HG03460 (cell line): ENCODE results near the gene PPM1B.
A peak's percentile ranks its signal among the peaks of the same experiment; 100 is the strongest.
"Not testable (repeated sequence)": the region's sequence is repeated elsewhere in the genome, so short reads cannot be mapped to it uniquely, and the experiment has no call there.

Experiments used
- ATAC-seq: cut with Tn5 transposase; IDR thresholded peaks from one replicate; pipeline ENCODE4 v1.9.1; 2021; ENCODE audit not compliant: unreplicated experiment

The PPM1B gene

GRCh38 chr2:44168681-44169154 lies at the start of gene PPM1B:
Gene PPM1B (plus strand): TSS chr2:44168875. CDS start chr2:44201200, 32,325 bp downstream.
- ATAC-seq, result peak; percentile 68

DNA sequence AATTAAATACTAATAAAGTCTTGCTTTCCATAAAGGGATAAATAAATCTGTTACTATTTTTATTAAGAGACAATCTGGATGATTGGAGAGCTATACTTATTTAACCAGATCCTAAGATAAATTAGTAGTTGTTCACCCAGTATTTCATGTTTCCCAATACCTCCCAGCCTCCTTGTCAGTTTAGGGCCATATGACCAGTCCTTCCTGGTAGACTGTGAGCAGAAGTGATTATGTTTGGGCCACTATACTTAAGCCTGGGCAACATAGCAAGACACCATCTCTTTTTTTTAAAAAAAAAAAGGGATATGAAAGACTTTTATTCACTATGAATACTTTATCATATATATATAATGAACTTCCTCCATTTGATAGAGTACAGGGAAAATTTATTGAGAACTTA lies 48.8 kb upstream of the PPM1B start:
- no peak for ATAC-seq

- ATAC-seq, result no peak
Measured at GRCh38 chr2:44120428-44120827, 48.2 kb upstream of the PPM1B start.

GRCh38 chr2:44121899-44122298 lies 46.8 kb upstream of the PPM1B start:
- no peak for ATAC-seq

- ATAC-seq, result no peak
Measured at GRCh38 chr2:44124500-44124899, 44.2 kb upstream of the PPM1B start.

DNA sequence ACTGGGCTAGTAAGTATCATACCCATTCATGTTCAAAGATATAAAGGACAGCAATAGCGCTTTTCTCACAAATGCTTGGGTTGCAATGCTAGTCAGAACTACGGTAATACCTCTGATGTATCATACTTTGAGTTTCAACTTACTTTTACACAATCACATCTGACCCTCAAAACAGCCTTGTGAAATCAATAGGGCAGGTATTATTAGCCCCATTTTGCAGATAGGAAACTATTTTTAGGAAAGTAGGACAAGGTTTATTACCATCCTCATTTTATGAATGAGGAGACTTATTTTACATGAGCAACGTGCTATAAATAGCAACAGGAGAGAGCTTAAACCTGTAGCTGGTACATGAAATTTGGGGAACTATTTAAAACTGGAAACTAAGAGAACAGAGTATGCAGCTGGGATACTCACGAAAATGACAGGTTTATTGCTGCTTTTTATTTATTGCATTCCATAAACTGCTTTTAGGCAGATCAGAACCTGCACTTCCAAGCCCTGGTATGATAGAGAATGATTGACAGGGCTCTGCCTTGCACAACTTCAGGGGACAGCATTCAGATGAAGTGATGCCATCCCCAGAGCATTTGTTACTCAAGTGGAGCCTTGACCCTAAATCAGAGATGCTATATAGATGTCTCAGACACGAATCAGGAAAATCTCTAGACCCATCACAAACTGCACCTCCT lies 42.4 kb upstream of the PPM1B start:
- no peak for ATAC-seq

- no peak for ATAC-seq
Measured at GRCh38 chr2:44130441-44130840, 38.2 kb upstream of the PPM1B start.

GRCh38 chr2:44131177-44131576 lies 37.5 kb upstream of the PPM1B start:
- ATAC-seq, result no peak

GRCh38 chr2:44133602-44134001 lies 35.1 kb upstream of the PPM1B start:
- not testable (repeated sequence) for ATAC-seq

- no peak for ATAC-seq
Measured at GRCh38 chr2:44134848-44135247, 33.8 kb upstream of the PPM1B start.

DNA sequence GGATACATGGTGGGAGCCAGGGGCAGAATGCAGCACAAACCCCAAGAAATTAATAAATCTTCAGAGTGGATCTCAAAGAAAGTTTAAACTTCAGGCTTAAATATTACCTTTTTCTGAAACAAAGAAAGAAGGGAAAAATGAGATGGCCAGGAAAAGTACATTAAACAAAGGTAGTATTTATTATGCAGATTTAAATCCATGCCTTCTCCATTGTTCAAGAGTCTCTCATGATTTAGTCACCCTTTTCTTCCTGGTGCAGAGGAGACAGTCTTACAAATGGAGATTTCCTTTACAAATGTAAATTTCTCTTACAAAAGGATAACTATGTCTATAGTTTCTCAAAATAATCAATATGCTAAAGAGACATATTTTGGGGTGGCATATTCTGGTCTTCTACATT lies 33.4 kb upstream of the PPM1B start:
- no peak for ATAC-seq

- ATAC-seq, result no peak
Measured at GRCh38 chr2:44135771-44136170, 32.9 kb upstream of the PPM1B start.

GRCh38 chr2:44136252-44136651 lies 32.4 kb upstream of the PPM1B start:
- no peak for ATAC-seq

DNA sequence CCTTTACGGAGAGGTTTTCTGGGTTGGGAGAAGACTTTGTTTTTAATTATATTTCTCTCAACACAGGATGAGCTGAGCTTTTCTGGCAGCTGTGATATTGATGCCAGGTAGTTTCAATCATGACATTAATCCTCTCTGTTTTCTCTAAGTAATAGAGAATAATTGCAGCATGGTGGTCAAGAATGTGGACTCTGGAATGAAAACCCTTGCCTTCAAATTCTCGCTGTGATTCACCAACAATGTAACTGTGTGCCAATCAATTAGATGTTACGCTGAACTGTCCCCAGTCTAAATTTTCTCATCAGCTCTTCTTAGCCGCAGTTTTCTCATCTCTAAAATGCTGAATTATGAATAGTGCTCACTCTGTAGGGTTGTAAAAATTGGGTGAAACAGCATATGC lies 31.6 kb upstream of the PPM1B start:
- no peak for ATAC-seq

GRCh38 chr2:44137872-44138551 lies 30.7 kb upstream of the PPM1B start:
- ATAC-seq, result no peak

DNA sequence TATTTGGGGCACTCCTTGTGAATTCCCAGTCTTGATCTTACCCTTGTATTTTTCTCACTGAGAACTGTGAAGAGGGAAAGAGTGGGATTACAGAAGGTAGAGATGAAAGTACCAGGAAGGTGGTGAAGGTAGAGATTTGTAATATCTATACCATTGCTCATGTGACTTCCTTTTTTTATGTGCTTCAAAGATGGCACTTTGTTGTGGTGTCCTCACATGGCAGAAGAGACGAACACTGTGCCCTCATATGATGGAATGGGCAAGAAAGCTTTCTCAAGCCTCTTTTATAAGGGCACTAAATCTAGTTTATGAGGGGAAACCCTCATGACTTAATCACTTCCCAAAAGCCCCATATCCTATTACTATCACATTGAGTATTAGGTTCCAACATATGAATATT lies 28.9 kb upstream of the PPM1B start:
- ATAC-seq, result no peak

DNA sequence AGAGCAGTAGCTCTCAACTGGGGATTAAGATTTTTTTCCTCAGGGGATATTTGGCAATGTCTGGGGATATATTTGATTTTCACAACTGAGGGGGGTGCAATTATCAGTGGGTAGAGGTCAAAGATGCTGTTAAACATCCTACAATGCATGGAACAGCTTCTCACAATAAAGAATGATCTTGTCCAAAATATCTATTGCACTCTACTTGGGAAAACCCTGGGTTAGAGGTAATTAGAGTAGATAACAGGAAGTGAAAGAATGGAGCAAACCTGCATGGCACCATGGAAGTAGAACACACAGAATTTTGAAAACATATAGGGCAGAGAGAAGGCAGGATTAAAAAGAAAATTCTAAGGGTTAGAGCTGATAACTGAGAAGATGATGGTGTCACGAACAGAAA lies 26.4 kb upstream of the PPM1B start:
- ATAC-seq, result no peak

GRCh38 chr2:44143701-44144100 lies 25.0 kb upstream of the PPM1B start:
- ATAC-seq, result no peak

- ATAC-seq, result no peak
Measured at GRCh38 chr2:44148999-44149398, 19.7 kb upstream of the PPM1B start.

DNA sequence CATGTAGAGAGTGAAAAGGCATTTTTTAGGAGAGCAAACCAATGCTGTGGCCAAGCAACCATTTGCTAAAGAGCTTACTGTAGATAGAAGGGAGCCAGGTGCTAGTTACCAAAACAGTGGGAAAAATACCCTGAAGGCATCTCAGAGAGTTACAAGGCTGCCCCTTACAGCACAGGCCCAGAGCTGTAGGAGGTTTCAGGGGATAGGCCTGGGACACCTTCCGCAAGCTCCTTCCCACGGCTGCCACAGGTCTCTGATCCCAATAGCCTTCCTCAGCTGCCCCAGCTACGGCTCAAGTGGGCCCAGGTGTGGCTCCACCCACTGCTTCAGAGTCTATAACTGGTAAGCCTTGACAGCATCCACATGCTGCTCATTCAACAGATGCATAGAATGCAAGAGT lies 18.2 kb upstream of the PPM1B start:
- ATAC-seq, result no peak

- ATAC-seq, result no peak
Measured at GRCh38 chr2:44152865-44153669, 15.6 kb upstream of the PPM1B start.
